Ovary (tissue), 9 donors: ENCODE data around the gene NOX3. TPM values are rescaled to one million over a fixed set of nuclear protein-coding genes. Genes with fewer than 3 reads are reported as not detected.

Experiments used
- DNase-seq, 5 donors: peaks; one replicate each; pipeline ENCODE4 v3.0.0-alpha.2; 2019 to 2020
- H3K27ac ChIP-seq, 2 donors: fragments of 200-600 bp; one replicate each; pipeline versions ENCODE4 v1.5.1 to v1.8.0; 2019 to 2022
- H3K27me3 ChIP-seq: fragments of 200-600 bp; one replicate; pipeline ENCODE4 v1.8.0; 2022
- H3K36me3 ChIP-seq: fragments of 200-600 bp; sonication (generic); one replicate; pipeline ENCODE4 v1.5.1; 2019
- H3K4me1 ChIP-seq: one replicate; pipeline ENCODE4 v1.8.1; 2013; ENCODE audit warnings: mild to moderate bottlenecking, moderate library complexity; ENCODE audit not compliant: insufficient read depth
- H3K4me3 ChIP-seq: fragments of 200-600 bp; sonication (generic); one replicate; pipeline ENCODE4 v1.5.1; 2017
- H3K9me3 ChIP-seq, 2 donors: fragments of 200-600 bp in 1 of 2; sonication (generic) in 1 of 2; one replicate each; pipeline versions ENCODE4 v1.5.1 to v1.8.1; 2013 to 2019; ENCODE audit warnings: mild to moderate bottlenecking in 1 of 2, moderate library complexity in 1 of 2
- CTCF ChIP-seq, 3 donors: fragments of 450-650 bp in 2 of 3; fragments of 200-600 bp in 1 of 3; IDR thresholded peaks; one replicate each; pipeline versions ENCODE4 v1.5.1 to v1.8.0; 2016 to 2022; ENCODE audit warnings: antibody characterized with exemption in 3 of 3, mild to moderate bottlenecking in 1 of 3
- EP300 ChIP-seq: sonication (generic); formaldehyde crosslinking; IDR thresholded peaks from one replicate; pipeline ENCODE4 v1.6.1; 2017; ENCODE audit warnings: antibody characterized with exemption
- POLR2A ChIP-seq: fragments of 450-650 bp; IDR thresholded peaks from one replicate; pipeline ENCODE4 v1.6.1; 2017; ENCODE audit warnings: antibody characterized with exemption, mild to moderate bottlenecking, moderate library complexity
- WGBS, 3 donors: extraction: QIAGEN DNeasy Blood & Tissue Kit in 1 of 3; methylation state at CpG; one replicate each; pipeline versions ENCODE4 v1.1.5 to v1.1.7; 2013 to 2017; 5-methylcytosine and 5-hydroxymethylcytosine counted together
- intact Hi-C, 4 donors: fragments of 100-400 bp; cut with DNase I; formaldehyde crosslinking; loops; one replicate each; pipeline versions ENCODE4 v1.11.0 to v1.15.1; 2022 to 2023
- polyA plus RNA-seq, 2 donors: library from polyadenylated mRNA; stranded (reverse); fragments of 200-250 nt in 1 of 2; fragments of 350-450 nt in 1 of 2; fragmentation: Illumina TruSeq in 1 of 2; extraction: RNeasy Lipid Tissue Mini Kit (QIAGEN cat#74804) in 1 of 2; gene quantifications; one replicate each; pipeline ENCODE4 v1.2.3, GENCODE V29; 2013 to 2014
- total RNA-seq, 7 donors: library from RNA; depleted of rRNA in 2 of 7; stranded (reverse); fragments of >200 nt in 2 of 7; fragmentation: NEBNext Ultra II Directional in 3 of 7; extraction: Animal tissue kit (Norgen Biotek cat#: 25700) in 3 of 7; gene quantifications; one replicate each; pipeline versions ENCODE4 v1.1.0 to v1.2.4, GENCODE V29; 2016 to 2023
- donor health status: DM: no; HTN: no; CAD: no; lungs with moderate emphysema.
- donor health status: DM: no; HTN: no; CAD: no.
- donor health status: Bipolar disorder and iron deficiency.
- donor health status: DM: yes; HTN: yes; CAD: no.
- donor health status: DM: no; HTN: no; CAD: no.
- donor health status: DM: yes; HTN: yes; CAD: no.

Gene NOX3
- total and polyA plus RNA-seq, 9 donors: not detected

- Histone ChIP-seq H3K4me3 (no peak overlapping the region), H3K4me1 (no peaks in the 10 kb centered on the region), H3K27ac (no peak overlapping the region), H3K27me3 (no peaks in the 10 kb centered on the region), H3K36me3 (no peaks in the 10 kb centered on the region), H3K9me3 (no peaks in the 10 kb centered on the region)
- intact Hi-C loops: no loop called here
- DNase-seq: no peak
- TF ChIP-seq CTCF (IDR thresholded peaks at IDR 0.05) (no peak), POLR2A (no peak), EP300 (no peak)
- WGBS, 3 donors: 79 to 95% (median 88%) methylated on average over 2 to 3 of the region's 3 CpGs
Measured at GRCh38 chr6:155373276-155373675, 82.4 kb downstream of the NOX3 start.

GRCh38 chr6:155372256-155372655 lies 83.4 kb downstream of the NOX3 start:
- 89 to 94% (median 90%) methylated on average over 4 of the region's 4 CpGs for WGBS, 3 donors
- Histone ChIP-seq H3K4me3 (no peak overlapping the region), H3K4me1 (no peaks in the 10 kb centered on the region), H3K36me3 (no peaks in the 10 kb centered on the region), H3K9me3 (no peaks in the 10 kb centered on the region), H3K27ac (no peak overlapping the region), H3K27me3 (no peaks in the 10 kb centered on the region)
- DNase-seq: no peak
- TF ChIP-seq POLR2A (no peak), CTCF (IDR thresholded peaks at IDR 0.05) (no peak), EP300 (no peak)
- intact Hi-C loops: no loop called here

GRCh38 chr6:155371230-155371629 lies 84.4 kb downstream of the NOX3 start:
- 33 to 46% (median 40%) methylated on average over 5 of the region's 5 CpGs for WGBS, 3 donors
- intact Hi-C loops: no loop called here

GRCh38 chr6:155366325-155366724 lies 89.3 kb downstream of the NOX3 start:
- intact Hi-C loops: no loop called here
- H3K27ac ChIP-seq: no peak overlapping the region
- TF ChIP-seq EP300 (no peak), CTCF (IDR thresholded peaks at IDR 0.05) (no peak), POLR2A (no peak)
- no peak overlapping the region for H3K4me3 ChIP-seq
- no peaks in the 10 kb centered on the region for H3K36me3 ChIP-seq
- H3K4me1 ChIP-seq: no peaks in the 10 kb centered on the region
- DNase-seq: no peak
- H3K27me3 ChIP-seq: no peaks in the 10 kb centered on the region
- no peaks in the 10 kb centered on the region for H3K9me3 ChIP-seq
- 80 to 84% (median 82%) methylated on average over 6 of the region's 6 CpGs for WGBS, 3 donors

More at GRCh38 chr6:155371230-155371629, 84.4 kb downstream of the NOX3 start:
- TF ChIP-seq EP300: no peak
- TF ChIP-seq POLR2A: no peak
- no peak for TF ChIP-seq CTCF (IDR thresholded peaks at IDR 0.05)
- H3K4me1 ChIP-seq: no peaks in the 10 kb centered on the region
- H3K27ac ChIP-seq: no peak overlapping the region
- no peak for DNase-seq
- H3K36me3 ChIP-seq: no peaks in the 10 kb centered on the region
- no peaks in the 10 kb centered on the region for H3K27me3 ChIP-seq
- H3K4me3 ChIP-seq: no peak overlapping the region
- no peaks in the 10 kb centered on the region for H3K9me3 ChIP-seq
